ENCODE data around the gene SLC47A2.

SLC47A2 gene

GRCh38 chr17:19707728-19708221 is 8.6 kb downstream of the SLC47A2 start:
- H3K79me2 ChIP-seq (ENCODE audit: insufficient read depth, low read length) = no peaks in the 10 kb centered on the region
- H3K4me1 ChIP-seq (ENCODE audit: insufficient read depth, low read length, poor library complexity, severe bottlenecking) = no peaks in the 10 kb centered on the region
- H3K36me3 ChIP-seq (ENCODE audit: insufficient read depth, low read length) = no peaks in the 10 kb centered on the region
- H3K9ac ChIP-seq (ENCODE audit: low read depth, low read length, poor library complexity, severe bottlenecking) = no peak overlapping the region
- no peak overlapping the region for H3K4me2 ChIP-seq (ENCODE audit: low read depth, low read length, poor library complexity, severe bottlenecking)
- H3K27me3 ChIP-seq (ENCODE audit: insufficient read depth, low read length, poor library complexity, severe bottlenecking) = no peaks in the 10 kb centered on the region
- no peaks in the 10 kb centered on the region for H3F3A ChIP-seq (ENCODE audit: low read depth)
- H4K20me1 ChIP-seq (ENCODE audit: insufficient read depth, low read length, poor library complexity, severe bottlenecking) = no peaks in the 10 kb centered on the region
- H3K9me3 ChIP-seq (ENCODE audit: insufficient read depth, low read depth, low read length) = no peaks in the 10 kb centered on the region
- H2AFZ ChIP-seq (ENCODE audit: low read length) = no peak overlapping the region
- no peak for TF ChIP-seq EZH2phosphoT487 (IDR thresholded peaks at IDR 0.05; ENCODE audit: borderline replicate concordance)
- TF ChIP-seq, protein P1, sequence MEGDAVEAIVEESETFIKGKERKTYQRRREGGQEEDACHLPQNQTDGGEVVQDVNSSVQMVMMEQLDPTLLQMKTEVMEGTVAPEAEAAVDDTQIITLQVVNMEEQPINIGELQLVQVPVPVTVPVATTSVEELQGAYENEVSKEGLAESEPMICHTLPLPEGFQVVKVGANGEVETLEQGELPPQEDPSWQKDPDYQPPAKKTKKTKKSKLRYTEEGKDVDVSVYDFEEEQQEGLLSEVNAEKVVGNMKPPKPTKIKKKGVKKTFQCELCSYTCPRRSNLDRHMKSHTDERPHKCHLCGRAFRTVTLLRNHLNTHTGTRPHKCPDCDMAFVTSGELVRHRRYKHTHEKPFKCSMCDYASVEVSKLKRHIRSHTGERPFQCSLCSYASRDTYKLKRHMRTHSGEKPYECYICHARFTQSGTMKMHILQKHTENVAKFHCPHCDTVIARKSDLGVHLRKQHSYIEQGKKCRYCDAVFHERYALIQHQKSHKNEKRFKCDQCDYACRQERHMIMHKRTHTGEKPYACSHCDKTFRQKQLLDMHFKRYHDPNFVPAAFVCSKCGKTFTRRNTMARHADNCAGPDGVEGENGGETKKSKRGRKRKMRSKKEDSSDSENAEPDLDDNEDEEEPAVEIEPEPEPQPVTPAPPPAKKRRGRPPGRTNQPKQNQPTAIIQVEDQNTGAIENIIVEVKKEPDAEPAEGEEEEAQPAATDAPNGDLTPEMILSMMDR (conservative IDR thresholded peaks at IDR 0.05; ENCODE audit: low read length) = no peak
- H3K9me2 ChIP-seq (replicated peaks; ENCODE audit: low read depth, low read length) = no peaks in the 10 kb centered on the region
- H3K4me3 ChIP-seq (ENCODE audit: low read length, poor library complexity, severe bottlenecking) = no peak overlapping the region

GRCh38 chr17:19706791-19707727 is 9.3 kb downstream of the SLC47A2 start:
- Histone ChIP-seq H3K9ac (ENCODE audit: low read depth, low read length, poor library complexity, severe bottlenecking) (no peak overlapping the region), H3K9me3 (ENCODE audit: insufficient read depth, low read depth, low read length) (no peaks in the 10 kb centered on the region), H3K27me3 (ENCODE audit: insufficient read depth, low read length, poor library complexity, severe bottlenecking) (no peaks in the 10 kb centered on the region), H3K9me2 (replicated peaks; ENCODE audit: low read depth, low read length) (no peaks in the 10 kb centered on the region), H3K4me1 (ENCODE audit: insufficient read depth, low read length, poor library complexity, severe bottlenecking) (no peaks in the 10 kb centered on the region), H3K4me2 (ENCODE audit: low read depth, low read length, poor library complexity, severe bottlenecking) (no peak overlapping the region), H4K20me1 (ENCODE audit: insufficient read depth, low read length, poor library complexity, severe bottlenecking) (no peaks in the 10 kb centered on the region), H2AFZ (ENCODE audit: low read length) (no peak overlapping the region), H3K36me3 (ENCODE audit: insufficient read depth, low read length) (no peaks in the 10 kb centered on the region), H3K79me2 (ENCODE audit: insufficient read depth, low read length) (no peaks in the 10 kb centered on the region), H3K4me3 (ENCODE audit: low read length, poor library complexity, severe bottlenecking) (no peak overlapping the region), H3F3A (ENCODE audit: low read depth) (no peaks in the 10 kb centered on the region)
- no peak for TF ChIP-seq EZH2phosphoT487 (IDR thresholded peaks at IDR 0.05; ENCODE audit: borderline replicate concordance)
- TF ChIP-seq, protein P1 (conservative IDR thresholded peaks at IDR 0.05; ENCODE audit: low read length) = no peak

GRCh38 chr17:19705771-19706770 is 10.3 kb downstream of the SLC47A2 start:
- TF ChIP-seq, protein P1 (conservative IDR thresholded peaks at IDR 0.05; ENCODE audit: low read length) = no peak
- TF ChIP-seq EZH2phosphoT487 (IDR thresholded peaks at IDR 0.05; ENCODE audit: borderline replicate concordance) = no peak
- no peaks in the 10 kb centered on the region for H4K20me1 ChIP-seq (ENCODE audit: insufficient read depth, low read length, poor library complexity, severe bottlenecking)
- no peak overlapping the region for H2AFZ ChIP-seq (ENCODE audit: low read length)
- no peaks in the 10 kb centered on the region for H3F3A ChIP-seq (ENCODE audit: low read depth)
- no peaks in the 10 kb centered on the region for H3K79me2 ChIP-seq (ENCODE audit: insufficient read depth, low read length)
- no peaks in the 10 kb centered on the region for H3K9me2 ChIP-seq (replicated peaks; ENCODE audit: low read depth, low read length)
- no peak overlapping the region for H3K4me2 ChIP-seq (ENCODE audit: low read depth, low read length, poor library complexity, severe bottlenecking)
- no peak overlapping the region for H3K4me3 ChIP-seq (ENCODE audit: low read length, poor library complexity, severe bottlenecking)
- no peak overlapping the region for H3K9ac ChIP-seq (ENCODE audit: low read depth, low read length, poor library complexity, severe bottlenecking)
- no peaks in the 10 kb centered on the region for H3K27me3 ChIP-seq (ENCODE audit: insufficient read depth, low read length, poor library complexity, severe bottlenecking)
- no peaks in the 10 kb centered on the region for H3K36me3 ChIP-seq (ENCODE audit: insufficient read depth, low read length)
- no peaks in the 10 kb centered on the region for H3K4me1 ChIP-seq (ENCODE audit: insufficient read depth, low read length, poor library complexity, severe bottlenecking)
- H3K9me3 ChIP-seq (ENCODE audit: insufficient read depth, low read depth, low read length) = no peaks in the 10 kb centered on the region

Measured in Loucy (cell line).